WI38 (cell line): ENCODE results near the gene RPL27A.

Experiments used
- H3K4me3 ChIP-seq: 2 replicates; pipeline ENCODE4 v1.5.1; 2011; ENCODE audit warnings: low read depth, mild to moderate bottlenecking, control low read depth, low read length
- CTCF ChIP-seq: IDR thresholded peaks from 2 replicates; pipeline ENCODE4 v1.5.1; 2012; ENCODE audit warnings: low read depth, mild to moderate bottlenecking, control low read depth, low read length

RPL27A gene

GRCh38 chr11:8715501-8715900, 32.9 kb downstream of the RPL27A start:
- no peak overlapping the region for H3K4me3 ChIP-seq
- TF ChIP-seq CTCF, result no peak

- TF ChIP-seq CTCF, result no peak
- no peak overlapping the region for H3K4me3 ChIP-seq
These were observed 34.9 kb downstream of the RPL27A start for GRCh38 chr11:8717544-8717875.

- H3K4me3 ChIP-seq, result peak overlapping the region; percentile 53
- TF ChIP-seq CTCF, result no peak
These were observed 35.5 kb downstream of the RPL27A start for GRCh38 chr11:8717876-8718753.

GRCh38 chr11:8719211-8719649, 36.6 kb downstream of the RPL27A start:
- TF ChIP-seq CTCF, result no peak
- H3K4me3 ChIP-seq, result peak overlapping the region; percentile 53

GRCh38 chr11:8719721-8720120, 37.1 kb downstream of the RPL27A start:
- TF ChIP-seq CTCF, result no peak
- peak overlapping the region; percentile 3; the same call in 1 of the 2 replicates for H3K4me3 ChIP-seq

- H3K4me3 ChIP-seq, result no peak overlapping the region
- no peak for TF ChIP-seq CTCF
These were observed 37.8 kb downstream of the RPL27A start for GRCh38 chr11:8720352-8720751.

GRCh38 chr11:8720868-8721608, 38.4 kb downstream of the RPL27A start:
- H3K4me3 ChIP-seq, result no peak overlapping the region
- TF ChIP-seq CTCF, result no peak
